ENCODE measurements around the gene MRI1.

DNA sequence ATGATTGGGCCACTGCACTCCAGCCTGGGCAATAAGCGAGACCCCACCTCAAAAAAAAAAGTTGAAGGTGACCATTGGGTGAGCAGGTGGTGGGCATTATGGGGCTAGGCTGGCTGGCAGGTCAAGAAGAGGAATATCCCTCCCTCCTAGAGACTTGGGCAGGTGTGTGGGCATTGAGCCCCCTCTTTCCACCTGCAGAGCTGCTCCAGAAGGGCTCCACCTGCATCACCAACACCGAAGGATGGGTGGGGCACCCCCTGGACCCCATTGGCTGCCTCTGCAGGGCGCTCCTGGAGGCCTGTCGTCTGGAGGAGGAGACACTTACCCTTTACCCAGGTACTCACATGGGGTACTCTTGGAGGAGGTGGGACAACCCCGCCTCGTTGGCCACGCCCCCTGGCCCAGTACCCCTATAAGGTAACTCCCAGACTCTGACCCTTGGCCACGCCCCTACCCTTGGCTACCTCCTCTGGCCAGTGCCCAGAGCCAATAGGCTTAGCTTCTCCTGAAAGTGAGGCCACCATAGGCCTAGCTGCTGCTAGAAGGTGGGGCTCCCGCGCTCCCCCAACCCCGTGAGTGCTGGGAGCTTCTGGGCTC is 52.8 kb downstream of the MRI1 start:
- TF ChIP-seq FOS (IDR thresholded peaks at IDR 0.05; ENCODE audit: borderline replicate concordance, insufficient read depth, low read length) (no peak), POLR2A (IDR thresholded peaks at IDR 0.05; ENCODE audit: low read depth, low read length) (no peak), EZH2 (IDR thresholded peaks at IDR 0.05; ENCODE audit: borderline replicate concordance, low read depth, low read length, severe bottlenecking) (no peak), POLR2AphosphoS5 (IDR thresholded peaks at IDR 0.05; ENCODE audit: insufficient read depth, low read depth, low read length) (no peak)
- TF ChIP-seq, protein P1, sequence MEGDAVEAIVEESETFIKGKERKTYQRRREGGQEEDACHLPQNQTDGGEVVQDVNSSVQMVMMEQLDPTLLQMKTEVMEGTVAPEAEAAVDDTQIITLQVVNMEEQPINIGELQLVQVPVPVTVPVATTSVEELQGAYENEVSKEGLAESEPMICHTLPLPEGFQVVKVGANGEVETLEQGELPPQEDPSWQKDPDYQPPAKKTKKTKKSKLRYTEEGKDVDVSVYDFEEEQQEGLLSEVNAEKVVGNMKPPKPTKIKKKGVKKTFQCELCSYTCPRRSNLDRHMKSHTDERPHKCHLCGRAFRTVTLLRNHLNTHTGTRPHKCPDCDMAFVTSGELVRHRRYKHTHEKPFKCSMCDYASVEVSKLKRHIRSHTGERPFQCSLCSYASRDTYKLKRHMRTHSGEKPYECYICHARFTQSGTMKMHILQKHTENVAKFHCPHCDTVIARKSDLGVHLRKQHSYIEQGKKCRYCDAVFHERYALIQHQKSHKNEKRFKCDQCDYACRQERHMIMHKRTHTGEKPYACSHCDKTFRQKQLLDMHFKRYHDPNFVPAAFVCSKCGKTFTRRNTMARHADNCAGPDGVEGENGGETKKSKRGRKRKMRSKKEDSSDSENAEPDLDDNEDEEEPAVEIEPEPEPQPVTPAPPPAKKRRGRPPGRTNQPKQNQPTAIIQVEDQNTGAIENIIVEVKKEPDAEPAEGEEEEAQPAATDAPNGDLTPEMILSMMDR (IDR thresholded peaks at IDR 0.05; ENCODE audit: extremely low read depth in 1 of 2, insufficient read depth in 1 of 2, low read depth in 1 of 2, low read length in 2 of 2): no peak

All from endothelial cell of umbilical vein (primary cell).